NK-92 (cell line): ENCODE results near the gene AXL.
A peak's percentile ranks its signal among the peaks of the same experiment; 100 is the strongest.

ENCODE experiments used
- DNase-seq: peaks from one replicate; lab custom pipeline; 2025; ENCODE audit not compliant: unreplicated experiment; lab: John Stamatoyannopoulos, UW

AXL gene

GRCh38 chr19:41305927-41306793, 87.1 kb downstream of the AXL start:
- no peak for DNase-seq

GRCh38 chr19:41307090-41307875, 88.3 kb downstream of the AXL start:
- no peak for DNase-seq

- DNase-seq = no peak
Observed at GRCh38 chr19:41307954-41308449, 89.0 kb downstream of the AXL start.

- peak; percentile 77 for DNase-seq
Observed at GRCh38 chr19:41308450-41309179, 89.6 kb downstream of the AXL start.

GRCh38 chr19:41309180-41310032, 90.4 kb downstream of the AXL start:
- no peak for DNase-seq

- DNase-seq = no peak
Observed at GRCh38 chr19:41310033-41310831, 91.2 kb downstream of the AXL start, which contains the start of gene CCDC97. TSS of gene CCDC97 (plus strand) at chr19:41310172. CDS start at chr19:41310311, 139 bp downstream.

GRCh38 chr19:41311072-41311471, 92.0 kb downstream of the AXL start:
- no peak for DNase-seq
